HepG2 (cell line): Measurements from ENCODE around the gene ASTN2. TPM values are rescaled to one million over a fixed set of nuclear protein-coding genes. Genes with fewer than 3 reads are reported as not detected.

Experiments used
- CCAR2 ChIP-seq: fragments of 200-400 bp; formaldehyde crosslinking; optimal IDR thresholded peaks from 2 replicates; pipeline ENCODE3; 2018; ENCODE audit warnings: low read depth, mild to moderate bottlenecking, low read length, moderate library complexity
- ELK4 ChIP-seq: sonication (generic); formaldehyde crosslinking; IDR thresholded peaks from 2 replicates; pipeline ENCODE4 v1.9.0; 2021; ENCODE audit warnings: missing genetic modification reagents, borderline replicate concordance
- FOSL1 ChIP-seq: sonication (generic); formaldehyde crosslinking; IDR thresholded peaks from 2 replicates; pipeline ENCODE4 v1.9.0; 2021; ENCODE audit warnings: missing genetic modification reagents, borderline replicate concordance
- GABPB1 ChIP-seq: IDR thresholded peaks from 2 replicates; pipeline ENCODE4 v1.6.1; 2016; ENCODE audit warnings: mild to moderate bottlenecking, missing genetic modification reagents, moderate library complexity, missing compliant biosample characterization
- HMG20B ChIP-seq: conservative IDR thresholded peaks from 2 replicates; pipeline ENCODE4 v1.6.1; 2016; ENCODE audit warnings: missing genetic modification reagents, missing compliant biosample characterization
- MZF1 ChIP-seq: sonication (generic); formaldehyde crosslinking; IDR thresholded peaks from 2 replicates; pipeline ENCODE4 v1.8.1; 2023; ENCODE audit warnings: mild to moderate bottlenecking, missing genetic modification reagents, borderline replicate concordance
- NFRKB ChIP-seq: fragments of 450-650 bp; IDR thresholded peaks from 2 replicates; pipeline ENCODE4 v1.6.1; 2017
- NONO ChIP-seq, 2 experiments: fragments of 450-650 bp in 1 of 2; sonication (generic) in 1 of 2; formaldehyde crosslinking in 1 of 2; IDR thresholded peaks in 1 of 2; conservative IDR thresholded peaks in 1 of 2; 2 replicates each; pipeline versions ENCODE4 v1.6.1 to v1.8.0; 2017 to 2022; ENCODE audit warnings: mild to moderate bottlenecking in 1 of 2, missing genetic modification reagents in 1 of 2, moderate library complexity in 1 of 2
- NR2F2 ChIP-seq: IDR thresholded peaks from 2 replicates; pipeline ENCODE4 v1.6.1; 2012; ENCODE audit warnings: low read depth, inconsistent platforms, borderline replicate concordance
- RARG ChIP-seq: sonication (generic); formaldehyde crosslinking; IDR thresholded peaks from 2 replicates; pipeline ENCODE4 v1.4.0; 2020; ENCODE audit warnings: low read depth, mild to moderate bottlenecking, missing genetic modification reagents
- THAP11 ChIP-seq: IDR thresholded peaks from 2 replicates; pipeline ENCODE4 v1.6.1; 2016; ENCODE audit warnings: missing biosample characterization, missing genetic modification reagents
- ZEB1 ChIP-seq: IDR thresholded peaks from 2 replicates; pipeline ENCODE4 v1.6.1; 2012; ENCODE audit warnings: mild to moderate bottlenecking, low read depth, inconsistent platforms; ENCODE audit not compliant: insufficient replicate concordance
- ZNF24 ChIP-seq: fragments of 450-650 bp; IDR thresholded peaks from 2 replicates; pipeline ENCODE4 v1.6.1; 2017; ENCODE audit warnings: antibody characterized with exemption, mild to moderate bottlenecking
- ZNF3 ChIP-seq: IDR thresholded peaks from 2 replicates; pipeline ENCODE4 v1.7.0; 2017; ENCODE audit warnings: inconsistent platforms
- ZNF44 ChIP-seq: sonication (generic); formaldehyde crosslinking; IDR thresholded peaks from 2 replicates; pipeline ENCODE4 v1.5.1; 2020; ENCODE audit warnings: mild to moderate bottlenecking, missing genetic modification reagents
- ZNF550 ChIP-seq: sonication (generic); formaldehyde crosslinking; IDR thresholded peaks from 2 replicates; pipeline ENCODE4 v1.4.0; 2020; ENCODE audit warnings: mild to moderate bottlenecking, missing genetic modification reagents, borderline replicate concordance
- ZNF574 ChIP-seq: sonication (generic); formaldehyde crosslinking; IDR thresholded peaks from 2 replicates; pipeline ENCODE4 v1.4.0; 2020; ENCODE audit warnings: missing genetic modification reagents
- ZNF709 ChIP-seq: sonication (generic); formaldehyde crosslinking; IDR thresholded peaks from 2 replicates; pipeline ENCODE4 v1.5.0; 2020; ENCODE audit warnings: mild to moderate bottlenecking, missing genetic modification reagents
- ZNF772 ChIP-seq: sonication (generic); formaldehyde crosslinking; IDR thresholded peaks from 2 replicates; pipeline ENCODE4 v1.5.0; 2020; ENCODE audit warnings: mild to moderate bottlenecking, missing genetic modification reagents
- ZNF83 ChIP-seq: sonication (generic); formaldehyde crosslinking; IDR thresholded peaks from 2 replicates; pipeline ENCODE4 v1.4.0; 2020; ENCODE audit warnings: missing genetic modification reagents, mild to moderate bottlenecking, borderline replicate concordance
- polyA plus RNA-seq, 8 experiments: library from polyadenylated mRNA; depleted of rRNA in 3 of 8; stranded (reverse) in 7 of 8; unstranded in 1 of 8; fragments of >200 nt; fragmentation: Illumina TruSeq in 4 of 8; extraction: Trizol in 4 of 8; gene quantifications; 2 replicates each; pipeline versions ENCODE4 v1.2.1 to v1.2.3, GENCODE V29; 2011 to 2016; ENCODE audit warnings: low read depth in 4 of 8, missing spikeins in 1 of 8, mixed read lengths in 1 of 8; ENCODE audit not compliant: insufficient read depth in 1 of 8
- total RNA-seq, 5 experiments: library from RNA; depleted of rRNA; stranded (reverse); fragments of >200 nt; fragmentation: Illumina TruSeq; extraction: Trizol; gene quantifications; 2 replicates each; pipeline ENCODE4 v1.2.3, GENCODE V29; 2016; ENCODE audit warnings: low read depth in 1 of 5
- TF ChIP-seq, protein P1 (sequence below): sonication (generic); formaldehyde crosslinking; IDR thresholded peaks from 2 replicates; pipeline ENCODE4 v1.5.0; 2020; ENCODE audit warnings: missing genetic modification reagents, mild to moderate bottlenecking, borderline replicate concordance
- TF ChIP-seq, protein P2 (sequence below): sonication (generic); formaldehyde crosslinking; IDR thresholded peaks from 2 replicates; pipeline ENCODE4 v1.4.0; 2020; ENCODE audit warnings: low read depth, mild to moderate bottlenecking, missing genetic modification reagents
- TF ChIP-seq, protein P3 (sequence below): sonication (generic); formaldehyde crosslinking; IDR thresholded peaks from 2 replicates; pipeline ENCODE4 v1.5.1; 2020; ENCODE audit warnings: missing genetic modification reagents, mild to moderate bottlenecking, borderline replicate concordance

The ASTN2 gene
- total and polyA plus RNA-seq, 2 of the 13 experiments (the other 11 are each of a cell fraction or from before 2014, with no cell fraction given) = 5.2 to 13.5 TPM

DNA sequence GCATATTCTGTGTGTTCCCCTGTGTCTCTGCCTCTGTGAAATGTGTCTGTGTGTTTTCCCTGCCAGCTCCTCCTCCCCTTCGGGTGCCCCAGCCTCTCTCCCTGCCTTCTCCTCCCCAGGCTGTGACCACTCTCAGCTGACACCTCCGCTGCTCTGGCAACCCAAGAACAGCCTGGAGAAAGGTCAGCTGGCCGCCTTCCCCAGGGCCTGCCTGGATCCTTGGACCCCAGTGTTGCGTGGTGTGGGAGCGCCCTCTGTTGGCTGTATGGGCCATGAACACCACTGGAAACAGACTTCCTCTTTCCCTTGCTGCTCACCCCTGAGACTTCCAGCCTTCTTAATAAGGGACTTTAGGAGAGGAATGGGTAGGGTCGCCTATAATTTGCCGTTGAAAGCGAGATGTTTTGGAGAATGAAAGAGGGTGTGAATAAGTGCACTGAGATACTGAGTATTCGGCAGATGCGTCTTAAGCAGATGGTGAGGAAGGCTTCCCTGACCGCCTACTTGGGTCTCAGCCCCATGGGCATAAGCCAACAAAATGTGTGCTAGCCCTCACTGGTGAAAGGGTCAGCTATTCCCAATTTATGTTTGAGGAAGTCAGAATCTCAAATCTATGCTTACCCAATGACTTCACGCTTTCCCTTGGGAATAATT, 842.6 kb downstream of the ASTN2 start (continued):
- TF ChIP-seq ZNF83 (CRISPR knock-in tag) (no peak), RARG (CRISPR knock-in tag) (no peak), THAP11 (0 out of 2 replicates have a peak, but pooled peaks have one; percentile 41), ZNF3 (CRISPR knock-in tag) (no peak), MZF1 (CRISPR knock-in tag) (no peak), ELK4 (CRISPR knock-in tag) (no peak), ZNF44 (CRISPR knock-in tag) (no peak), CCAR2 (no peak), NONO (IDR thresholded peaks at IDR 0.05) (no peak), NONO (CRISPR knock-in tag; conservative IDR thresholded peaks at IDR 0.05) (no peak), NFRKB (no peak), ZNF550 (no peak), ZNF772 (CRISPR knock-in tag) (no peak), HMG20B (CRISPR knock-in tag) (no peak), ZEB1 (no peak), FOSL1 (no peak), NR2F2 (no peak), ZNF574 (CRISPR knock-in tag) (peak; percentile 40; the same call in 1 of the 2 replicates), GABPB1 (peak; percentile 39; the same call in 1 of the 2 replicates), ZNF709 (CRISPR knock-in tag) (0 out of 2 replicates have a peak, but pooled peaks have one; percentile 38), ZNF24 (no peak)
- TF ChIP-seq, protein P1, sequence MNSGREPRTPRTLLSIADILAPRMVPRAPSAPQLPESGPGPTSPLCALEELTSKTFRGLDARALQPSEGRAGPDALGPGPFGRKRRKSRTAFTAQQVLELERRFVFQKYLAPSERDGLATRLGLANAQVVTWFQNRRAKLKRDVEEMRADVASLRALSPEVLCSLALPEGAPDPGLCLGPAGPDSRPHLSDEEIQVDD (CRISPR knock-in tag) = no peak
- TF ChIP-seq, protein P2, sequence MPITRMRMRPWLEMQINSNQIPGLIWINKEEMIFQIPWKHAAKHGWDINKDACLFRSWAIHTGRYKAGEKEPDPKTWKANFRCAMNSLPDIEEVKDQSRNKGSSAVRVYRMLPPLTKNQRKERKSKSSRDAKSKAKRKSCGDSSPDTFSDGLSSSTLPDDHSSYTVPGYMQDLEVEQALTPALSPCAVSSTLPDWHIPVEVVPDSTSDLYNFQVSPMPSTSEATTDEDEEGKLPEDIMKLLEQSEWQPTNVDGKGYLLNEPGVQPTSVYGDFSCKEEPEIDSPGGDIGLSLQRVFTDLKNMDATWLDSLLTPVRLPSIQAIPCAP (CRISPR knock-in tag) = no peak
- TF ChIP-seq, protein P3, sequence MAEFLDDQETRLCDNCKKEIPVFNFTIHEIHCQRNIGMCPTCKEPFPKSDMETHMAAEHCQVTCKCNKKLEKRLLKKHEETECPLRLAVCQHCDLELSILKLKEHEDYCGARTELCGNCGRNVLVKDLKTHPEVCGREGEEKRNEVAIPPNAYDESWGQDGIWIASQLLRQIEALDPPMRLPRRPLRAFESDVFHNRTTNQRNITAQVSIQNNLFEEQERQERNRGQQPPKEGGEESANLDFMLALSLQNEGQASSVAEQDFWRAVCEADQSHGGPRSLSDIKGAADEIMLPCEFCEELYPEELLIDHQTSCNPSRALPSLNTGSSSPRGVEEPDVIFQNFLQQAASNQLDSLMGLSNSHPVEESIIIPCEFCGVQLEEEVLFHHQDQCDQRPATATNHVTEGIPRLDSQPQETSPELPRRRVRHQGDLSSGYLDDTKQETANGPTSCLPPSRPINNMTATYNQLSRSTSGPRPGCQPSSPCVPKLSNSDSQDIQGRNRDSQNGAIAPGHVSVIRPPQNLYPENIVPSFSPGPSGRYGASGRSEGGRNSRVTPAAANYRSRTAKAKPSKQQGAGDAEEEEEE (CRISPR knock-in tag) = no peak
